IMR-90 (cell line): ENCODE measurements around the gene SLC35F6. TPM values are rescaled to one million over a fixed set of nuclear protein-coding genes. Genes with fewer than 3 reads are reported as not detected.

ENCODE experiments used
- ATAC-seq: fragments of 200-7000 bp; cut with Tn5 transposase; 2 replicates; pipeline ENCODE4 v1.9.1; 2020; ENCODE audit warnings: low read depth, mild to moderate bottlenecking, moderate library complexity
- Bru-seq: library from RNA; stranded (reverse); fragments of 400-500 nt; gene quantifications from one replicate; lab custom pipeline; 2021; lab: Mats Ljungman, UMichigan
- BruChase-seq, 2 experiments: library from RNA; stranded (reverse); fragments of 400-500 nt; gene quantifications; one replicate each; lab custom pipeline; 2021; lab: Mats Ljungman, UMichigan
- BruUV-seq: library from RNA; stranded (reverse); fragments of 400-500 nt; replicated peaks from 2 replicates; lab custom pipeline; 2021; lab: Mats Ljungman, UMichigan
- CTCF ChIA-PET: fragments of 300-600 bp; formaldehyde crosslinking; extraction: SDS; loops from one replicate; lab custom pipeline; 2021; ENCODE audit warnings: antibody characterized with exemption; lab: Yijun Ruan, JAX
- POLR2A ChIA-PET: fragments of 300-600 bp; sonication (Branson Sonifier 250); formaldehyde crosslinking; loops from one replicate; lab custom pipeline; 2022; ENCODE audit warnings: antibody characterized with exemption; ENCODE audit not compliant: unreplicated experiment; lab: Charles Lee
- DNase-seq: peaks from one replicate; pipeline ENCODE4 v3.0.0; 2013
- H2AFZ ChIP-seq: replicated peaks from 2 replicates; pipeline ENCODE3; 2013; ENCODE audit warnings: low read length, mild to moderate bottlenecking; ENCODE audit not compliant: poor library complexity
- H2AK5ac ChIP-seq: 2 replicates; pipeline ENCODE4 v1.6.1; 2013; ENCODE audit warnings: low read depth, low read length, inconsistent platforms
- H2AK9ac ChIP-seq: replicated peaks from 2 replicates; pipeline ENCODE3; 2013; ENCODE audit warnings: mild to moderate bottlenecking, low read depth, low read length, moderate library complexity; ENCODE audit not compliant: poor library complexity
- H2BK120ac ChIP-seq: 2 replicates; pipeline ENCODE4 v1.6.1; 2013; ENCODE audit warnings: low read depth, low read length, inconsistent platforms
- H2BK15ac ChIP-seq: 3 replicates; pipeline ENCODE4 v1.6.1; 2013; ENCODE audit warnings: low read depth, low read length, inconsistent platforms
- H2BK20ac ChIP-seq: 2 replicates; pipeline ENCODE4 v1.6.1; 2013; ENCODE audit warnings: low read depth, mild to moderate bottlenecking, inconsistent platforms, low read length, moderate library complexity
- H2BK5ac ChIP-seq: 2 replicates; pipeline ENCODE4 v1.6.1; 2013; ENCODE audit warnings: mild to moderate bottlenecking, low read depth, low read length, inconsistent platforms; ENCODE audit not compliant: poor library complexity, severe bottlenecking
- H3K14ac ChIP-seq: replicated peaks from 2 replicates; pipeline ENCODE4 v1.6.1; 2013; ENCODE audit warnings: low read depth, low read length, inconsistent platforms
- H3K18ac ChIP-seq: 2 replicates; pipeline ENCODE4 v1.6.1; 2013; ENCODE audit warnings: low read depth, low read length, control low read depth
- H3K23ac ChIP-seq: 2 replicates; pipeline ENCODE4 v1.6.1; 2013; ENCODE audit warnings: low read depth, low read length, inconsistent platforms
- H3K27ac ChIP-seq: 2 replicates; pipeline ENCODE4 v1.5.1; 2013; ENCODE audit warnings: mild to moderate bottlenecking, control low read depth, low read length; ENCODE audit not compliant: insufficient read depth
- H3K27me3 ChIP-seq: 2 replicates; pipeline ENCODE4 v1.6.1; 2013; ENCODE audit warnings: low read length; ENCODE audit not compliant: control insufficient read depth, insufficient read depth
- H3K36me3 ChIP-seq: 2 replicates; pipeline ENCODE4 v1.6.1; 2013; ENCODE audit warnings: low read length, mixed read lengths; ENCODE audit not compliant: control insufficient read depth, insufficient read depth
- H3K4ac ChIP-seq: 2 replicates; pipeline ENCODE4 v1.6.1; 2013; ENCODE audit warnings: low read depth, low read length, inconsistent platforms
- H3K4me1 ChIP-seq: 2 replicates; pipeline ENCODE4 v1.6.1; 2013; ENCODE audit warnings: low read length, mixed read lengths; ENCODE audit not compliant: control insufficient read depth, insufficient read depth
- H3K4me2 ChIP-seq: 2 replicates; pipeline ENCODE4 v1.6.1; 2013; ENCODE audit warnings: low read depth, mild to moderate bottlenecking, control low read depth, low read length, moderate library complexity
- H3K4me3 ChIP-seq: 2 replicates; pipeline ENCODE4 v1.5.1; 2013; ENCODE audit warnings: low read depth, mild to moderate bottlenecking, control low read depth, low read length, moderate library complexity; ENCODE audit not compliant: insufficient read depth
- H3K56ac ChIP-seq: 2 replicates; pipeline ENCODE4 v1.6.1; 2013; ENCODE audit warnings: low read length, inconsistent platforms; ENCODE audit not compliant: insufficient read depth; ENCODE audit errors: extremely low read depth
- H3K79me1 ChIP-seq, 2 experiments: 2 replicates each; pipeline ENCODE4 v1.6.1; 2013; ENCODE audit warnings: low read length in 2 of 2, inconsistent platforms in 1 of 2, low read depth in 1 of 2
- H3K9ac ChIP-seq: 2 replicates; pipeline ENCODE4 v1.6.1; 2013; ENCODE audit warnings: low read depth, low read length, control low read depth
- H3K9me1 ChIP-seq: 2 replicates; pipeline ENCODE4 v1.6.1; 2013; ENCODE audit warnings: low read length, inconsistent platforms; ENCODE audit not compliant: insufficient read depth
- H3K9me3 ChIP-seq: 2 replicates; pipeline ENCODE4 v1.6.1; 2013; ENCODE audit warnings: low read length; ENCODE audit not compliant: control insufficient read depth, insufficient read depth
- H4K20me1 ChIP-seq: 2 replicates; pipeline ENCODE4 v1.6.1; 2013; ENCODE audit warnings: low read length, inconsistent platforms; ENCODE audit not compliant: insufficient read depth
- H4K5ac ChIP-seq: 2 replicates; pipeline ENCODE4 v1.6.1; 2013; ENCODE audit warnings: mild to moderate bottlenecking, low read depth, low read length, control low read depth
- H4K8ac ChIP-seq, 2 experiments: 2 replicates each; pipeline ENCODE4 v1.6.1; 2013; ENCODE audit warnings: low read depth in 2 of 2, low read length in 2 of 2, control low read depth in 1 of 2, inconsistent platforms in 1 of 2
- H4K91ac ChIP-seq: 2 replicates; pipeline ENCODE4 v1.6.1; 2013; ENCODE audit warnings: low read depth, low read length, inconsistent platforms; ENCODE audit not compliant: insufficient read depth
- CHD1 ChIP-seq: IDR thresholded peaks from 2 replicates; pipeline ENCODE4 v1.6.1; 2012; ENCODE audit warnings: low read depth, low read length, improper control_type of control experiment
- FOS ChIP-seq: fragments of 150-350 bp; IDR thresholded peaks from 2 replicates; pipeline ENCODE4 v1.6.1; 2016; ENCODE audit warnings: low read depth, low read length
- POLR2A ChIP-seq: IDR thresholded peaks from 2 replicates; pipeline ENCODE4 v1.6.1; 2012; ENCODE audit warnings: mild to moderate bottlenecking, low read depth, low read length
- RCOR1 ChIP-seq: IDR thresholded peaks from 2 replicates; pipeline ENCODE4 v1.6.1; 2012; ENCODE audit warnings: mild to moderate bottlenecking, low read length, improper control_type of control experiment; ENCODE audit not compliant: insufficient replicate concordance
- RFX5 ChIP-seq: IDR thresholded peaks from 2 replicates; pipeline ENCODE4 v1.8.0; 2012; ENCODE audit warnings: low read depth, mild to moderate bottlenecking, low read length, moderate library complexity
- SMC3 ChIP-seq: fragments of 150-350 bp; IDR thresholded peaks from 2 replicates; pipeline ENCODE4 v1.6.1; 2016; ENCODE audit warnings: low read depth, mild to moderate bottlenecking, antibody characterized with exemption, low read length, moderate library complexity
- USF2 ChIP-seq: fragments of 150-350 bp; IDR thresholded peaks from 2 replicates; pipeline ENCODE4 v1.6.1; 2017; ENCODE audit warnings: mild to moderate bottlenecking, antibody characterized with exemption, low read length, low read depth
- WGBS, 2 experiments: methylation state at CpG; one replicate each; pipeline versions ENCODE4 v1.1.5 to v1.1.7; 2013; ENCODE audit warnings: missing lambda C conversion rate in 2 of 2; ENCODE audit not compliant: insufficient read length in 1 of 2; ENCODE audit errors: extremely low coverage in 2 of 2; 5-methylcytosine and 5-hydroxymethylcytosine counted together
- dilution Hi-C: fragments of 300-500 bp; cut with HindIII; formaldehyde crosslinking; loops from one replicate; pipeline ENCODE4 v1.14.3; 2018; ENCODE audit warnings: low sequenced_read_pairs; ENCODE audit not compliant: unreplicated experiment
- in situ Hi-C: fragments of 300-500 bp; cut with MboI; formaldehyde crosslinking; loops from 3 replicates; pipeline ENCODE4 v1.14.3; 2019; ENCODE audit warnings: low sequenced_read_pairs, inconsistent platforms, mixed read lengths
- intact Hi-C: fragments of 100-400 bp; cut with micrococcal nuclease; formaldehyde crosslinking; loops from 2 replicates; pipeline ENCODE4 v1.10.0; 2022
- long read RNA-seq: library from polyadenylated mRNA; unstranded; transcript quantifications from one replicate; pipeline ENCODE4 v2.0.0, GENCODE V29; 2021; ENCODE audit not compliant: unreplicated experiment
- polyA plus RNA-seq, 3 experiments: library from polyadenylated mRNA; depleted of rRNA; stranded (reverse); fragments of >200 nt; gene quantifications; 2 replicates each; pipeline ENCODE4 v1.2.3, GENCODE V29; 2012; ENCODE audit warnings: low replicate concordance in 1 of 3
- total RNA-seq: library from RNA; depleted of rRNA; stranded (reverse); fragments of >200 nt; gene quantifications from 2 replicates; pipeline ENCODE4 v1.2.3, GENCODE V29; 2012; rRNA removed
- TF ChIP-seq, protein P1 (sequence below): conservative IDR thresholded peaks from 2 replicates; pipeline ENCODE4 v1.5.1; 2012; ENCODE audit warnings: mild to moderate bottlenecking, low read depth, low read length, improper control_type of control experiment
- TF ChIP-seq, protein P2 (sequence below): fragments of 150-350 bp; IDR thresholded peaks from 2 replicates; pipeline ENCODE4 v1.6.1; 2016; ENCODE audit warnings: low read depth, mild to moderate bottlenecking, low read length, moderate library complexity, borderline replicate concordance

Gene SLC35F6, protein sequence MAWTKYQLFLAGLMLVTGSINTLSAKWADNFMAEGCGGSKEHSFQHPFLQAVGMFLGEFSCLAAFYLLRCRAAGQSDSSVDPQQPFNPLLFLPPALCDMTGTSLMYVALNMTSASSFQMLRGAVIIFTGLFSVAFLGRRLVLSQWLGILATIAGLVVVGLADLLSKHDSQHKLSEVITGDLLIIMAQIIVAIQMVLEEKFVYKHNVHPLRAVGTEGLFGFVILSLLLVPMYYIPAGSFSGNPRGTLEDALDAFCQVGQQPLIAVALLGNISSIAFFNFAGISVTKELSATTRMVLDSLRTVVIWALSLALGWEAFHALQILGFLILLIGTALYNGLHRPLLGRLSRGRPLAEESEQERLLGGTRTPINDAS
- 25.6 and 30.6 TPM in 2 replicates for total RNA-seq
- polyA plus RNA-seq (2012; rRNA removed) = 19.1 and 19.4 TPM in 2 replicates
- polyA plus RNA-seq (2012; cell fraction: cytosol; rRNA removed) = 12.7 and 22.8 TPM in 2 replicates
- 8.7 and 14.4 TPM in 2 replicates for polyA plus RNA-seq (2012; cell fraction: nucleus; rRNA removed; ENCODE audit: low replicate concordance)
- Bru-seq, nascent RNA = percentile 88 among the genes with signal in this experiment
- percentile 95 among the genes with signal in this experiment for BruChase-seq, experiment 1, labeled RNA remaining after a 6-hour chase
- BruChase-seq, experiment 2, labeled RNA remaining after a 2-hour chase = percentile 90 among the genes with signal in this experiment
- long read RNA-seq, transcript SLC35F6-201 (6 exons, 3,898 nt) = major isoform, 13 of 15 reads
- long read RNA-seq, partial matches to known transcripts = 0 of 15 reads
- long read RNA-seq, other reads (novel, unspliced or antisense) = 1 of 15 reads

DNA sequence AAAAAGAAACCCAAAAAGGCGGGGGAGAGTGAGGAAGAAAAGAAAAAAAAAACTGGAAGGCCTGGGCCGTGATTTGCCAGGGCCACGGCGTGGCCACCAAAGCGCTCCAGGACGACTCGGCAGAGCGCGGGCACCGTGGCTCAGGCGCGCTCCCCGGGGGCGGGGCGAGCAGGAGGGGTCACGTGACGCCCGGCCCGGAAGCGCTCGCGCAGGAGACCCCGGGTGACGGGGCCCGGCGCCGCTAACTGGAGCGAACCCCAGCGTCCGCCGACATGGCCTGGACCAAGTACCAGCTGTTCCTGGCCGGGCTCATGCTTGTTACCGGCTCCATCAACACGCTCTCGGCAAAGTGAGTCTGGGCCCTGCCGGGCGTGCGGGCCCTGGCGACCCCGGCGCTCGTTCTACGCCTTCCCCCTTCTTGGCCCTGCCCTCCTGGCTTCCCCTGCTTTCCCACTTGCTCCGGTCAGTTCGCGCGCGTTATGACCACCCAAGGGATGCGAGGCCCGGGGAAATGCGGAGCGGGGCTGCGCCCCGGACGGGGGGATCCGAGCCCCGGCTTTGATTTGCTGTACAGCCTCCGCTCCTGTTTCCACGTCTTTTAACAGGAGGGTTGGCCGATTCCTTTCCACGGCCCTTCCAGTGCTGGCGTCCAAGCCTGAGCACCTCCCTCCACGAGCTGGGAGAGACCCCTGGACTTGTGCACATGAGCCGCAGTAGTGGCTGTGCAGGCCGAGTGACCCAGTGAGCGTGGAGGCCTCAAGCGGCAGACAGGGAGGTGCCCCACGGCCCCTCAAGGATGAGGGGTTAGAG, at the start of gene SLC35F6:
SLC35F6 (plus strand) TSS at position 207 of the 810 bp plus-strand sequence; CDS start at position 273, 66 bp downstream.
- in situ Hi-C loops = no loop called here
- Histone ChIP-seq H4K91ac (peak within 1 kb of the TSS; percentile 88), H3K9me3 (no peaks in the 10 kb centered on the region), H2AK9ac (peak within 1 kb of the TSS; percentile 95), H2AK5ac (peak within 1 kb of the TSS; percentile 95), H3K18ac (peak within 1 kb of the TSS; percentile 92; the same call in 1 of the 2 replicates), H3K9ac (peak within 1 kb of the TSS; percentile 99), H3K4me1 (peaks cover 17% of the 10 kb centered on the region), H3K23ac (peak within 1 kb of the TSS; percentile 93), H3K4ac (peak within 1 kb of the TSS; percentile 96), H2BK15ac (peak within 1 kb of the TSS; percentile 87; the same call in 1 of the 3 replicates), H3K14ac (peak within 1 kb of the TSS; percentile 98), H4K8ac (peak within 1 kb of the TSS; percentile 95 to 96), H3K9me1 (peaks cover 21% of the 10 kb centered on the region), H4K5ac (peak within 1 kb of the TSS; percentile 96), H2AFZ (peak within 1 kb of the TSS; percentile 96), H3K4me2 (peak within 1 kb of the TSS; percentile 93), H2BK5ac (peak within 1 kb of the TSS; percentile 83), H3K79me1 (peaks cover 36 to 61% of the 10 kb centered on the region in 2 experiments), H3K56ac (peak within 1 kb of the TSS; percentile 82), H3K27ac (peak within 1 kb of the TSS; percentile 99), H3K27me3 (no peaks in the 10 kb centered on the region), H2BK20ac (peak within 1 kb of the TSS; percentile 30; the same call in 1 of the 2 replicates), H4K20me1 (peaks cover 30% of the 10 kb centered on the region), H3K4me3 (peak within 1 kb of the TSS; percentile 94), H3K36me3 (peaks cover 4% of the 10 kb centered on the region), H2BK120ac (peak within 1 kb of the TSS; percentile 83)
- DNase-seq (peak; percentile 67), ATAC-seq (peak; percentile 86)
- intact Hi-C loops = no loop called here
- no TSS peak for BruUV-seq
- POLR2A ChIA-PET = no interaction called here
- CTCF ChIA-PET = no interaction called here
- dilution Hi-C loops = no loop called here
- 0% methylated on average over 43 of the region's 68 CpGs; no CpG with 5 or more reads in 1 of the 2 experiments for WGBS, 2 experiments
- peak; percentile 98 for TF ChIP-seq USF2
- peak; percentile 78 for TF ChIP-seq POLR2A
- no peak for TF ChIP-seq SMC3
- TF ChIP-seq RFX5 = no peak
- 0 out of 2 replicates have a peak, but pooled peaks have one; percentile 21 for TF ChIP-seq FOS
- no peak for TF ChIP-seq RCOR1
- TF ChIP-seq, protein P1, sequence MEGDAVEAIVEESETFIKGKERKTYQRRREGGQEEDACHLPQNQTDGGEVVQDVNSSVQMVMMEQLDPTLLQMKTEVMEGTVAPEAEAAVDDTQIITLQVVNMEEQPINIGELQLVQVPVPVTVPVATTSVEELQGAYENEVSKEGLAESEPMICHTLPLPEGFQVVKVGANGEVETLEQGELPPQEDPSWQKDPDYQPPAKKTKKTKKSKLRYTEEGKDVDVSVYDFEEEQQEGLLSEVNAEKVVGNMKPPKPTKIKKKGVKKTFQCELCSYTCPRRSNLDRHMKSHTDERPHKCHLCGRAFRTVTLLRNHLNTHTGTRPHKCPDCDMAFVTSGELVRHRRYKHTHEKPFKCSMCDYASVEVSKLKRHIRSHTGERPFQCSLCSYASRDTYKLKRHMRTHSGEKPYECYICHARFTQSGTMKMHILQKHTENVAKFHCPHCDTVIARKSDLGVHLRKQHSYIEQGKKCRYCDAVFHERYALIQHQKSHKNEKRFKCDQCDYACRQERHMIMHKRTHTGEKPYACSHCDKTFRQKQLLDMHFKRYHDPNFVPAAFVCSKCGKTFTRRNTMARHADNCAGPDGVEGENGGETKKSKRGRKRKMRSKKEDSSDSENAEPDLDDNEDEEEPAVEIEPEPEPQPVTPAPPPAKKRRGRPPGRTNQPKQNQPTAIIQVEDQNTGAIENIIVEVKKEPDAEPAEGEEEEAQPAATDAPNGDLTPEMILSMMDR = no peak
- TF ChIP-seq, protein P2, sequence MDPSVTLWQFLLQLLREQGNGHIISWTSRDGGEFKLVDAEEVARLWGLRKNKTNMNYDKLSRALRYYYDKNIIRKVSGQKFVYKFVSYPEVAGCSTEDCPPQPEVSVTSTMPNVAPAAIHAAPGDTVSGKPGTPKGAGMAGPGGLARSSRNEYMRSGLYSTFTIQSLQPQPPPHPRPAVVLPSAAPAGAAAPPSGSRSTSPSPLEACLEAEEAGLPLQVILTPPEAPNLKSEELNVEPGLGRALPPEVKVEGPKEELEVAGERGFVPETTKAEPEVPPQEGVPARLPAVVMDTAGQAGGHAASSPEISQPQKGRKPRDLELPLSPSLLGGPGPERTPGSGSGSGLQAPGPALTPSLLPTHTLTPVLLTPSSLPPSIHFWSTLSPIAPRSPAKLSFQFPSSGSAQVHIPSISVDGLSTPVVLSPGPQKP = no peak
- no peak for TF ChIP-seq CHD1
